OCI-LY7 (cell line): Measurements from ENCODE around the gene FBXW7. TPM values are rescaled to one million over a fixed set of nuclear protein-coding genes. Genes with fewer than 3 reads are reported as not detected.
A peak's percentile ranks its signal among the peaks of the same experiment; 100 is the strongest.

ENCODE experiments used
- BruUV-seq: library from RNA; stranded (reverse); fragments of 400-500 nt; replicated peaks from 2 replicates; lab custom pipeline; 2021; lab: Mats Ljungman, UMichigan
- CTCF ChIA-PET: fragments of 300-600 bp; sonication (Branson Sonifier 250); formaldehyde crosslinking; loops from one replicate; lab custom pipeline; 2022; ENCODE audit warnings: antibody characterized with exemption; ENCODE audit not compliant: unreplicated experiment; lab: Charles Lee
- POLR2A ChIA-PET: fragments of 300-600 bp; sonication (Branson Sonifier 250); formaldehyde crosslinking; loops from one replicate; lab custom pipeline; 2022; ENCODE audit warnings: antibody characterized with exemption; lab: Charles Lee
- DNase-seq: peaks from one replicate; pipeline ENCODE4 v3.0.0-alpha.2; 2015; ENCODE audit warnings: low spot score
- H2AFZ ChIP-seq: fragments of 200-600 bp; sonication (generic), shearing (Covaris generic); 2 replicates; pipeline ENCODE4 v1.6.1; 2014; ENCODE audit warnings: mild to moderate bottlenecking, antibody characterized with exemption, low read length, moderate library complexity
- H3K27ac ChIP-seq: fragments of 200-600 bp; sonication (generic); 2 replicates; pipeline ENCODE4 v1.5.1; 2014; ENCODE audit warnings: mixed run types, low read depth, mild to moderate bottlenecking, moderate library complexity, low read length, inconsistent platforms; ENCODE audit not compliant: poor library complexity, severe bottlenecking
- H3K36me3 ChIP-seq: fragments of 200-600 bp; sonication (generic); 2 replicates; pipeline ENCODE4 v1.6.1; 2014; ENCODE audit warnings: mild to moderate bottlenecking, antibody characterized with exemption, low read length, moderate library complexity, mixed read lengths; ENCODE audit not compliant: insufficient read depth
- H3K4me1 ChIP-seq: fragments of 200-600 bp; sonication (generic); 2 replicates; pipeline ENCODE4 v1.5.1; 2014; ENCODE audit warnings: mild to moderate bottlenecking, low read length; ENCODE audit not compliant: insufficient read depth, poor library complexity, severe bottlenecking
- H3K4me2 ChIP-seq: fragments of 200-600 bp; sonication (generic); 2 replicates; pipeline ENCODE4 v1.6.1; 2014; ENCODE audit warnings: mild to moderate bottlenecking, low read length
- H3K4me3 ChIP-seq: fragments of 200-600 bp; sonication (generic); 2 replicates; pipeline ENCODE4 v1.5.1; 2014; ENCODE audit warnings: mild to moderate bottlenecking, low read depth, low read length; ENCODE audit not compliant: poor library complexity, severe bottlenecking
- H3K79me2 ChIP-seq: fragments of 200-600 bp; sonication (generic); 2 replicates; pipeline ENCODE4 v1.6.1; 2016; ENCODE audit warnings: low read depth, mild to moderate bottlenecking, low read length, moderate library complexity, mixed read lengths; ENCODE audit not compliant: insufficient read depth
- H3K9me2 ChIP-seq: fragments of 200-600 bp; sonication (generic); 2 replicates; pipeline ENCODE4 v1.6.1; 2016; ENCODE audit warnings: mild to moderate bottlenecking, low read length, mixed read lengths; ENCODE audit not compliant: insufficient read depth
- H3K9me3 ChIP-seq: fragments of 200-600 bp; sonication (generic); 2 replicates; pipeline ENCODE4 v1.6.1; 2014; ENCODE audit warnings: mild to moderate bottlenecking, mixed run types, low read length, mixed read lengths
- H4K20me1 ChIP-seq: fragments of 200-600 bp; sonication (generic); 2 replicates; pipeline ENCODE4 v1.6.1; 2014; ENCODE audit warnings: mild to moderate bottlenecking, antibody characterized with exemption, low read length, moderate library complexity, mixed read lengths; ENCODE audit not compliant: insufficient read depth
- CTCF ChIP-seq: fragments of 200-600 bp; sonication (generic); conservative IDR thresholded peaks from 2 replicates; pipeline ENCODE4 v1.5.1; 2014; ENCODE audit warnings: mild to moderate bottlenecking, antibody characterized with exemption, low read length, moderate library complexity, mixed read lengths
- EZH2phosphoT487 ChIP-seq: fragments of 200-600 bp; sonication (generic); IDR thresholded peaks from 2 replicates; pipeline ENCODE4 v1.6.1; 2018; ENCODE audit warnings: low read depth, borderline replicate concordance, mild to moderate bottlenecking, mixed run types, antibody characterized with exemption, low read length, moderate library complexity, mixed read lengths
- intact Hi-C: fragments of 100-400 bp; cut with micrococcal nuclease; formaldehyde crosslinking; loops from one replicate; pipeline ENCODE4 v1.10.0; 2022; ENCODE audit not compliant: unreplicated experiment
- total RNA-seq, 2 experiments: library from RNA; depleted of rRNA in 1 of 2; stranded (reverse); fragments of >200 nt in 1 of 2; shearing (Covaris generic) in 1 of 2; gene quantifications; 2 replicates each; pipeline ENCODE4 v1.2.3, GENCODE V29; 2014 to 2022

The FBXW7 gene
- total RNA-seq, 2 experiments from 2014 or later, result 58.8 to 102 TPM

GRCh38 chr4:152408514-152409327 is 127.2 kb downstream of the FBXW7 start:
- no peaks in the 10 kb centered on the region for H3K4me1 ChIP-seq
- no peaks in the 10 kb centered on the region for H3K9me2 ChIP-seq
- peaks cover 28% of the 10 kb centered on the region; the same call in 1 of the 2 replicates for H3K79me2 ChIP-seq
- intact Hi-C loops, result loop anchor here (5.0 kb wide), 1 partner anchor 329 kb away; no protein-coding TSS in a partner anchor
- H3K4me3 ChIP-seq, result no peak overlapping the region
- H3K9me3 ChIP-seq, result no peaks in the 10 kb centered on the region
- peaks cover 12% of the 10 kb centered on the region; the same call in 1 of the 2 replicates for H4K20me1 ChIP-seq
- peaks cover 28% of the 10 kb centered on the region; the same call in 1 of the 2 replicates for H3K36me3 ChIP-seq
- CTCF ChIA-PET, result interaction anchor here (0.6 to 1.4 kb wide), 2 partner anchors 686 to 718 kb away, joined by 3 read pairs; no protein-coding TSS in a partner anchor
- H3K27ac ChIP-seq, result no peak overlapping the region
- no TSS peak for BruUV-seq
- DNase-seq, result peak; percentile 44
- POLR2A ChIA-PET, result interaction anchor here (0.7 to 2.3 kb wide), 7 partner anchors 9 to 234 kb away, joined by 3 to 11 read pairs (median 4); no protein-coding TSS in a partner anchor
- H2AFZ ChIP-seq, result no peak overlapping the region
- H3K4me2 ChIP-seq, result no peak overlapping the region
- peak; percentile 87 for TF ChIP-seq CTCF
- no peak for TF ChIP-seq EZH2phosphoT487

GRCh38 chr4:152401424-152401823 is 134.5 kb downstream of the FBXW7 start:
- Histone ChIP-seq H3K9me2 (no peaks in the 10 kb centered on the region), H3K79me2 (peaks cover 25% of the 10 kb centered on the region; the same call in 1 of the 2 replicates), H3K4me2 (no peak overlapping the region), H3K4me3 (no peak overlapping the region), H3K27ac (no peak overlapping the region), H4K20me1 (peaks cover 14% of the 10 kb centered on the region), H3K9me3 (no peaks in the 10 kb centered on the region), H3K4me1 (peaks cover 12% of the 10 kb centered on the region), H2AFZ (no peak overlapping the region), H3K36me3 (peaks cover 11% of the 10 kb centered on the region)
- TF ChIP-seq EZH2phosphoT487 (no peak), CTCF (no peak)
- no peak for DNase-seq
- POLR2A ChIA-PET, result interaction anchor here (1.1 kb wide), 1 partner anchor 15 kb away, joined by 3 read pairs; no protein-coding TSS in a partner anchor
- CTCF ChIA-PET, result no interaction called here
- intact Hi-C loops, result no loop called here
- BruUV-seq, result no TSS peak
